IPS-NIHi7 (cell line): ENCODE measurements around the gene SLC9C1.
"Not testable (repeated sequence)": the region's sequence is repeated elsewhere in the genome, so short reads cannot be mapped to it uniquely, and the experiment has no call there.

ENCODE experiments used
- DNase-seq: peaks from one replicate; pipeline ENCODE4 v3.0.0; 2012; ENCODE audit warnings: mixed read lengths; ENCODE audit errors: extremely low spot score

Gene SLC9C1

GRCh38 chr3:112197131-112197530, 96.9 kb downstream of the SLC9C1 start:
- DNase-seq = no peak

- DNase-seq = no peak
Measured at GRCh38 chr3:112187300-112187699, 106.7 kb downstream of the SLC9C1 start.

- DNase-seq = not testable (repeated sequence)
Measured at GRCh38 chr3:112185423-112186035, 108.5 kb downstream of the SLC9C1 start.

GRCh38 chr3:112175646-112176045, 118.4 kb downstream of the SLC9C1 start:
- no peak for DNase-seq

- no peak for DNase-seq
Measured at GRCh38 chr3:112175037-112175436, 119.0 kb downstream of the SLC9C1 start.

- DNase-seq = no peak
Measured at GRCh38 chr3:112171144-112171543, 122.9 kb downstream of the SLC9C1 start.

GRCh38 chr3:112170046-112170445, 124.0 kb downstream of the SLC9C1 start:
- DNase-seq = no peak

- no peak for DNase-seq
Measured at GRCh38 chr3:112167758-112168157, 126.3 kb downstream of the SLC9C1 start.

GRCh38 chr3:112149136-112149535, 144.9 kb downstream of the SLC9C1 start:
- no peak for DNase-seq

- no peak for DNase-seq
Measured at GRCh38 chr3:112143689-112144088, 150.3 kb downstream of the SLC9C1 start.

- DNase-seq = no peak
Measured at GRCh38 chr3:112143251-112143650, 150.8 kb downstream of the SLC9C1 start.

GRCh38 chr3:112141293-112141692, 152.7 kb downstream of the SLC9C1 start:
- DNase-seq = no peak

GRCh38 chr3:112140584-112140983, 153.4 kb downstream of the SLC9C1 start:
- DNase-seq = no peak

- DNase-seq = no peak
Measured at GRCh38 chr3:112138219-112138969, 155.6 kb downstream of the SLC9C1 start.

- DNase-seq = no peak
Measured at GRCh38 chr3:112137781-112138180, 156.2 kb downstream of the SLC9C1 start.

- peak; percentile 52 for DNase-seq
Measured at GRCh38 chr3:112136959-112137693, 156.9 kb downstream of the SLC9C1 start.

GRCh38 chr3:112136046-112136445, 158.0 kb downstream of the SLC9C1 start:
- DNase-seq = no peak

GRCh38 chr3:112134335-112135124, 159.5 kb downstream of the SLC9C1 start:
- no peak for DNase-seq

GRCh38 chr3:112133626-112134334, 160.2 kb downstream of the SLC9C1 start:
- DNase-seq = no peak

- no peak for DNase-seq
Measured at GRCh38 chr3:112132975-112133448, 161.0 kb downstream of the SLC9C1 start, which contains the start of gene GCSAM. Gene GCSAM, minus strand, starts transcription at chr3:112133248. Its CDS starts 128 bp downstream, at chr3:112133120.

- no peak for DNase-seq
Measured at GRCh38 chr3:112132554-112132953, 161.5 kb downstream of the SLC9C1 start.
